22Rv1 (cell line): ENCODE measurements around the gene RBM33.

ENCODE experiments used
- H3K27ac ChIP-seq: fragments of 450-650 bp; 2 replicates; pipeline ENCODE4 v1.5.1; 2017
- ZFX ChIP-seq: fragments of 450-650 bp; IDR thresholded peaks from 2 replicates; pipeline ENCODE4 v1.6.1; 2017; ENCODE audit warnings: antibody characterized with exemption, borderline replicate concordance
- TF ChIP-seq, protein P1 (sequence below): fragments of 450-650 bp; IDR thresholded peaks from 2 replicates; pipeline ENCODE4 v1.5.1; 2017; ENCODE audit warnings: mild to moderate bottlenecking

RBM33 gene

DNA sequence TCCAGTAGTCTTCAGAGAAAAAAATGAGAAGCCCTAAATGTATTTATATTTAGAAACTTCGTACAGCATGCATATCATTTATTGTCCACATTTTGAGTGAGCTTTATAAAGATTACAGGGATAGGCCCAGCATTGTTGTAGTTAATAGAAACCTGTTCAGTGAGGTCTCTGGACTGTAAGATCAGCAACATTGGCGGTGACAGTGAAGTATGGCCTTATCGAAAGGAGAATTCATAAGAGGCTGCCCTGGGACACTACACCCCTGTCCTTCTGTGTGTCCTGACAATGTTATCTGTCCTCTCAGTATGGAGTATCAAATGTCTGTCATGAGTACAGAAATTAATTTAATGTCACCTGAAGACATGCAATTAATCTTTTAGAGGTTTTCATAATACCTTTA is 110.6 kb downstream of the RBM33 start:
- H3K27ac ChIP-seq: no peak overlapping the region
- TF ChIP-seq ZFX: no peak
- TF ChIP-seq, protein P1, sequence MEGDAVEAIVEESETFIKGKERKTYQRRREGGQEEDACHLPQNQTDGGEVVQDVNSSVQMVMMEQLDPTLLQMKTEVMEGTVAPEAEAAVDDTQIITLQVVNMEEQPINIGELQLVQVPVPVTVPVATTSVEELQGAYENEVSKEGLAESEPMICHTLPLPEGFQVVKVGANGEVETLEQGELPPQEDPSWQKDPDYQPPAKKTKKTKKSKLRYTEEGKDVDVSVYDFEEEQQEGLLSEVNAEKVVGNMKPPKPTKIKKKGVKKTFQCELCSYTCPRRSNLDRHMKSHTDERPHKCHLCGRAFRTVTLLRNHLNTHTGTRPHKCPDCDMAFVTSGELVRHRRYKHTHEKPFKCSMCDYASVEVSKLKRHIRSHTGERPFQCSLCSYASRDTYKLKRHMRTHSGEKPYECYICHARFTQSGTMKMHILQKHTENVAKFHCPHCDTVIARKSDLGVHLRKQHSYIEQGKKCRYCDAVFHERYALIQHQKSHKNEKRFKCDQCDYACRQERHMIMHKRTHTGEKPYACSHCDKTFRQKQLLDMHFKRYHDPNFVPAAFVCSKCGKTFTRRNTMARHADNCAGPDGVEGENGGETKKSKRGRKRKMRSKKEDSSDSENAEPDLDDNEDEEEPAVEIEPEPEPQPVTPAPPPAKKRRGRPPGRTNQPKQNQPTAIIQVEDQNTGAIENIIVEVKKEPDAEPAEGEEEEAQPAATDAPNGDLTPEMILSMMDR: no peak

DNA sequence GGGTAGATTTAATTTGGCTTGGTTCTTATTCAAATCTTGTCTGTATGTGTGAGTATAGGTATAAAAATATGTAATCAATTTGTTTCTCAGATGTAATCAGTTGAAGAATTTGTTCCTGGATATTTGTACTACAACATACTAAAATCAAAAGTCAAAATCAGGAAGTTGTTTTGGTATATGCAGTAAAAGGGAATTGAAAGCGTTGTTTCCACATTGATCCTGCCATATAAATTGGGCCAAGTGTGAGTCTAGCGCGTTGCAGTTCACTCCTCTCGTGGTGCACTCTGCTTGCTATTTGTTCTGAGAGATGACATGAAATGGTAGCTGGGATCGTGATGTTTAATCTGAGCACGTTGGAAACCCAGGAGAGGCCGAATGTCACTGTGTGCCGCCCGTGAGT is 111.9 kb downstream of the RBM33 start:
- H3K27ac ChIP-seq: no peak overlapping the region
- no peak for TF ChIP-seq ZFX
- TF ChIP-seq, protein P1: no peak

DNA sequence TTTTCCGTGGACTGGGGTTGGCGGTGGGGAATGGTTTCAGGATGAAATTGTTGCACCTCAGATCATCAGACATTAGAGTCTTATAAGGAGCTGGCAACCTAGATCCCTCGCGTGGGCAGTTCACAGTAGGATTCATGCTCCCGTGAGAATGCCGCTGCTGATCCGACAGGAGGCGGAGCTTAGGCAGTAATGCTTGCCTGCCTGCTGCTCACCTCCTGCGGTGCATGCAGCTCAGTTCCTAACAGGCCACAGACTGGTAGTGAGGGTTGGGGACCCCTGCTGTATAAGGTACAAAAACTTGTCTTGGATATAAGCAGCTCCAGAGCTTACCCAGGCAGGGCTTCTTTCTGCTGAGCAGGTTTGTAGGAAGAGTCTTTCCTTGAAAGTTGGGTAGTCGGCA is 113.9 kb downstream of the RBM33 start:
- TF ChIP-seq, protein P1: no peak
- no peak for TF ChIP-seq ZFX

DNA sequence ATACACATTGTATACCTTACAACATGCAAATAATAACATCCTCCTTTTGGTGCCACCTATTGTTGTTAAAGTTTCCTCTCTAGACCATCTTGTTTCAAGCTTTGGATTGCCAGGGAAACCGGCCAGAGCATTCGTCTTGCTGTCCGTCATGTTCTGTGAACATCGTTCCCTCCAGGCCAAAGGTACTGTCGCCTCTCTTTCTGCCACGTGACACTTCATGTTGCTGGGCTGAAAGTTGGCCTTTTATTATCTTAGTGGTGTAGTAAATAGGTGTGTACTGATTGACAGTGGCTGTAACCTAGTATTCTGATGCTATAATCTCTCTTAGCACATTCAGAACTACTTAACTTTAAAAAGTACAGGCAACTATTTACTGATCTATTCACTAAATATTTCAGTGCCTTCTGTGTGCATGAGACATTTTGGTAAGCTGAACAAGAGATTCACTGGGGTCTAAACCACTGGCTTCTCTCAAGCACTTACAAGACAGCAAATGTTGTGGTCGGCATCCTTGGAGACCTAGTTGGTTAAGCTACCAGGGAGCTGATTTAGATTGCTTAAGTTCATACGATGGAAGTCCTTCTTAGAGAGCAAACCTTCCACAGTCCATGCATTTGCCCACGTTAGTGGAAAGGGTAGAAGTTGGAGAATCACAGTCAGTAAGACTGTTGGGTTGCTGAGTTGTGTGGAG is 115.4 kb downstream of the RBM33 start:
- TF ChIP-seq, protein P1: no peak
- TF ChIP-seq ZFX: no peak
- H3K27ac ChIP-seq: no peak overlapping the region

More for the DNA sequence above, 113.9 kb downstream of the RBM33 start:
- H3K27ac ChIP-seq: no peak overlapping the region

DNA sequence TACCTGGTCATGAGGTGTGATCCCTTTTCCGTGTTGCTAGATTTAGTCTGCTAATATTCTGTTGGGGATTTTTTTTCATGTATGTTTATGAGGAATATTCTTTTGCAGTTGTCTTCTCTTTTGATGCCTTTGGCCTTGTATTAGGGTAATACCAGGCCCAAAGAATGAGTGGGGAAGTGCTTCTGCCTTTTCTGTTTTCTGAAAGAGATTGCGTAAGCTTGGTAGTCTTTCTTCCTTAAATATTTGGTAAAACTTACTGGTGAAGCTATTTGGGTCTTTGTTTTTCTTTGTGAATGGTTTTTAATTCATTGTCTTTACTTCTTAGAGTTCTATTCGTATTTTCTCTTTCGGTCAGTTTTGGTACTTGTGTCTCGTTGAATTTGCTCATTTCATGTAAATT is 116.7 kb downstream of the RBM33 start:
- H3K27ac ChIP-seq: no peak overlapping the region
- no peak for TF ChIP-seq ZFX
- TF ChIP-seq, protein P1: no peak

DNA sequence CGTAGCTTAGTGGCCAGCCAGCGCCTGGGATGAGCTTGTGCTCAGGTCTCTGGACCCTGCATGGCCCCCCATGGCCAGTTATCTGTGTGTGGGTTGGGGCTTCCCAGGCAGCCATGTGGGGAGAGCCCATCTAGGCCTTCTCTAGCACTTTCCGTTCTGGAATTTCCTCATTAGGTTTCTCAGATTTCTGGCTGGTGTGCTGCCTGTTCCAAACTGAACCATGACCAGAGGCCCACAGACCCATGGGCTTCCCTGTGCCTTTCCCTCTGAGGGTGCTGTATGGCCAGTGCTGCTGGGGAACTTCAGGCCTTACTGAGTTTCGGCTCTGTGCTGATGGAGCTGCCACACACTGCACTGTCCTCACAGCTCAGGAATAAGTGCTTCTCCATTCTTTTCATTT is 117.6 kb downstream of the RBM33 start:
- H3K27ac ChIP-seq: no peak overlapping the region
- TF ChIP-seq ZFX: no peak
- TF ChIP-seq, protein P1: no peak

DNA sequence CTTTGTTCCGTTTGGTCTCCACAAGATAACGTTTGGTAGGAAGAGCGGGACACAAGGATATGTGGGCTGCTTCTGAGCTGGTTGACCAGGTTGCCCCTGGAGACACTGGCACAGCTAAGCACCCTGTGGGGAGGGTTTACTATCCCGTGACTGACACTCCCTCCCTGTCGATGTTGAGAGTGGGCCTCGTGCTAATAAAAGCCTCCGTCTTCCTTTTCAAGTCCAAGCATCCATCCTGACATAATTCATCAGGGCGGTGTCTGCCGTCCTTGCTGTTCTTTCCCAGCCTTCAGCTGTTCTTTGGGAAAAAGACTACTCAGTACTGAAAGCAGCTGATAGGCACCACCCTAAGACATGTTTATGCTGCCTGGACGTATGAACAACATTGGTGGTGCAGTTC is 118.2 kb downstream of the RBM33 start:
- TF ChIP-seq, protein P1: no peak
- TF ChIP-seq ZFX: no peak
- no peak overlapping the region for H3K27ac ChIP-seq
